Uterine smooth muscle cell (primary cell): Measurements from ENCODE around the gene ZNF14. TPM values are rescaled to one million over a fixed set of nuclear protein-coding genes. Genes with fewer than 3 reads are reported as not detected.

Experiments
- total RNA-seq: library from RNA; depleted of rRNA; stranded (reverse); fragments of >200 nt; gene quantifications from 2 replicates; pipeline ENCODE4 v1.2.3, GENCODE V29; 2014

ZNF14 gene
- total RNA-seq, result 5.2 and 8.4 TPM in 2 replicates

GRCh38 chr19:19732579-19733501, at the start of gene ZNF14:
Gene ZNF14 (minus strand): TSS chr19:19733112. CDS start chr19:19732958, 154 bp downstream.

GRCh38 chr19:19668230-19669012, 64.5 kb downstream of the ZNF14 start, which contains the start of gene ZNF101:
Gene ZNF101 (plus strand): TSS chr19:19668839. CDS start chr19:19668964, 125 bp downstream.

GRCh38 chr19:19663256-19664120, 69.4 kb downstream of the ZNF14 start, which contains the start of gene ATP13A1:
Gene ATP13A1 (minus strand): TSS chr19:19663676. CDS start chr19:19663666, 10 bp downstream.

Other genes with a start within 250 kb of the ZNF14 start
- 2.0 and 3.5 TPM in 2 replicates for gene TSSK6, start 217.6 kb downstream of the ZNF14 start, total RNA-seq
- gene NDUFA13, start 216.9 kb downstream of the ZNF14 start, total RNA-seq, result 110 and 181 TPM in 2 replicates
- gene YJEFN3, start 204.2 kb downstream of the ZNF14 start, total RNA-seq, result 1.00 and 1.2 TPM in 2 replicates
- gene CILP2, start 194.8 kb downstream of the ZNF14 start, total RNA-seq, result 0.11 and 0.62 TPM in 2 replicates
- gene PBX4, start 114.4 kb downstream of the ZNF14 start, total RNA-seq, result 1.9 and 2.8 TPM in 2 replicates
- 0.66 and 0.87 TPM in 2 replicates for gene LPAR2, start 104.9 kb downstream of the ZNF14 start, total RNA-seq
- gene GMIP, start 89.5 kb downstream of the ZNF14 start, total RNA-seq, result 3.1 and 5.7 TPM in 2 replicates
- gene ATP13A1, start 69.4 kb downstream of the ZNF14 start, total RNA-seq, result 110 and 138 TPM in 2 replicates
- gene ZNF101, start 64.3 kb downstream of the ZNF14 start, total RNA-seq, result 5.5 and 8.0 TPM in 2 replicates
- 7.1 and 12.7 TPM in 2 replicates for gene ZNF506, start 88.6 kb upstream of the ZNF14 start, total RNA-seq
- 1.9 and 2.1 TPM in 2 replicates for gene ZNF253, start 132.8 kb upstream of the ZNF14 start, total RNA-seq
- 4.9 and 9.3 TPM in 2 replicates for gene ZNF93, start 167.8 kb upstream of the ZNF14 start, total RNA-seq